ENCODE measurements around the gene ESR1.

Gene ESR1

GRCh38 chr6:152110886-152111820 lies 303.7 kb downstream of the ESR1 start:
- no peaks in the 10 kb centered on the region for H3K36me3 ChIP-seq (ENCODE audit: insufficient read depth, insufficient read length, low read length)
- no peak overlapping the region for H3K4me3 ChIP-seq (ENCODE audit: insufficient read length, low read depth)
- DNase-seq (ENCODE audit: low read depth, low spot score) = no peak
- H3K9ac ChIP-seq (ENCODE audit: insufficient read length, low read depth) = no peak overlapping the region
- H3K4me1 ChIP-seq (ENCODE audit: insufficient read depth, insufficient read length) = no peaks in the 10 kb centered on the region
- TF ChIP-seq YY1 (IDR thresholded peaks at IDR 0.05; ENCODE audit: insufficient read depth, insufficient read length) = no peak
- TF ChIP-seq SUZ12 (IDR thresholded peaks at IDR 0.05; ENCODE audit: extremely low read depth, insufficient read depth, insufficient read length) = no peak
- no peak for TF ChIP-seq ZNF274 (IDR thresholded peaks at IDR 0.05; ENCODE audit: low read depth, low read length)
- H3K27me3 ChIP-seq (ENCODE audit: insufficient read depth, insufficient read length) = no peaks in the 10 kb centered on the region
- H3K9me3 ChIP-seq (ENCODE audit: insufficient read depth, low read length) = no peaks in the 10 kb centered on the region; the same call in 1 of the 2 replicates

GRCh38 chr6:152112491-152113261 lies 305.2 kb downstream of the ESR1 start:
- H3K36me3 ChIP-seq (ENCODE audit: insufficient read depth, insufficient read length, low read length) = no peaks in the 10 kb centered on the region
- no peaks in the 10 kb centered on the region for H3K27me3 ChIP-seq (ENCODE audit: insufficient read depth, insufficient read length)
- no peak overlapping the region for H3K9ac ChIP-seq (ENCODE audit: insufficient read length, low read depth)
- TF ChIP-seq SUZ12 (IDR thresholded peaks at IDR 0.05; ENCODE audit: extremely low read depth, insufficient read depth, insufficient read length) (no peak), ZNF274 (IDR thresholded peaks at IDR 0.05; ENCODE audit: low read depth, low read length) (no peak), YY1 (IDR thresholded peaks at IDR 0.05; ENCODE audit: insufficient read depth, insufficient read length) (no peak)
- DNase-seq (ENCODE audit: low read depth, low spot score) = no peak
- no peaks in the 10 kb centered on the region; the same call in 1 of the 2 replicates for H3K9me3 ChIP-seq (ENCODE audit: insufficient read depth, low read length)
- H3K4me1 ChIP-seq (ENCODE audit: insufficient read depth, insufficient read length) = no peaks in the 10 kb centered on the region
- H3K4me3 ChIP-seq (ENCODE audit: insufficient read length, low read depth) = no peak overlapping the region

DNA sequence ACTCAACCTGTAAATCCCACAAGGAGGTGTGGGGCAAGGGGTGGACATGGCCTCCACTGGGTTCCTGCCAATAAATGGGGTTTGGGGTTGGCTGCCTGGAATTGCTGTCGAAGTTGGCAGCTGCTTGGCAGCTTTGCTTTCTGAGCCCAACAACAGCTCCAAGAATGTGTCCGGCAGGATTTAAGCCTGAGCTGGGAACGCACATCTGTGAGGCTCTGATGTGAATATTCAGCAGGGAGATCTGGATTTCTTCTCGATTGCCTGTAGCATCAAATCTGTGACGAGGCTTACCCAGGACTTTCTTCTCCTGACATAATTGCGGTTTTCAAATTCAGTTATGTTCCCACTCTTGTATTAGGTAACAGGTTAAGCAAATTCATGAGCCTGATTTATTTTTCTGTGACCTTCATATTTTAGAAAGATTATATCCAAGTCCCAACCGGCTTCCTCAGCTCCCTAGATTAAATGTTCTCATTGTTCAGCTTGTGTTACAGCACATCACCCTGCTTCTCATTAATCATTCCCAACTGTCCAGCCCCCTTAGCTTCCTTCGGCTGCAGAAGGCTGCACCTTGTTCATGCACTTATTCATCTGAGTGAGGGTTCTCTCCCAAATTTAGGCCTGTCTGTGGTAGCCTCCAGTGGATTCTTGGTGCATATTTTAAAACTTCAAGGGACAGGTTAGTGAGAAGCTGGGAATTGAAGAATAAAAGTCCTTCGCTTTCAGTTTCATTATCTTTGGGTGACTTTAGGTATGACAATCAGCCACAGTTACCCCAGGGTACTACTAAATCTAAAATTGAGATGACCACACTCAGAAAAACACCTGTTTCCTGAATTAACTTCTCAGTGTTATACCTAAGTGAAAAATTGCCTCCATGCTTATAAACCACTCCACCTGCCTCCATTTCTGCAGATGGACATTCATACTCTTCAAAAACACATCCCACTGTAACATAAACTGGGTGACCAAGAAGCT lies 310.0 kb downstream of the ESR1 start:
- H3K9ac ChIP-seq (ENCODE audit: insufficient read length, low read depth) = no peak overlapping the region
- H3K27me3 ChIP-seq (ENCODE audit: insufficient read depth, insufficient read length) = no peaks in the 10 kb centered on the region
- no peak for TF ChIP-seq YY1 (IDR thresholded peaks at IDR 0.05; ENCODE audit: insufficient read depth, insufficient read length)
- no peak for TF ChIP-seq ZNF274 (IDR thresholded peaks at IDR 0.05; ENCODE audit: low read depth, low read length)
- no peak for TF ChIP-seq SUZ12 (IDR thresholded peaks at IDR 0.05; ENCODE audit: extremely low read depth, insufficient read depth, insufficient read length)
- no peaks in the 10 kb centered on the region for H3K4me1 ChIP-seq (ENCODE audit: insufficient read depth, insufficient read length)
- no peak for DNase-seq (ENCODE audit: low read depth, low spot score)
- no peaks in the 10 kb centered on the region for H3K9me3 ChIP-seq (ENCODE audit: insufficient read depth, low read length)
- H3K4me3 ChIP-seq (ENCODE audit: insufficient read length, low read depth) = no peak overlapping the region
- no peaks in the 10 kb centered on the region for H3K36me3 ChIP-seq (ENCODE audit: insufficient read depth, insufficient read length, low read length)

DNA sequence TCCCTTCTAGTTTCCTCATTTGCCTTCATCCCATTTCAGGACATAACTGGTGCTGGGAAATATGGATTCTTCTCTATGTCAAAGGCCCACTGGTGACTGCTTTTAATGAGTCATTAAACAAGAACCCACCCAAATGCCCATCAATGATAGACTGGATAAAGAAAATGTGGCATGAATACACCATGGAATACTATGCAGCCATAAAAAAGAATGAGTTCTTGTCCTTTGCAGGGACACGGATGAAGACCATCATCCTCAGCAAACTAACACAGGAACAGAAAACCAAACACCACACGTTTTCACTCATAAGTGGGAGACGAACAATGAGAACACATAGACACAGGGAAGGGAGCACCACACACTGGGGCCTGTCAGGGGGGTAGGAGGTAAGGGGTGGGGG lies 310.7 kb downstream of the ESR1 start:
- Histone ChIP-seq H3K27me3 (ENCODE audit: insufficient read depth, insufficient read length) (no peaks in the 10 kb centered on the region), H3K36me3 (ENCODE audit: insufficient read depth, insufficient read length, low read length) (no peaks in the 10 kb centered on the region), H3K4me3 (ENCODE audit: insufficient read length, low read depth) (no peak overlapping the region), H3K9ac (ENCODE audit: insufficient read length, low read depth) (no peak overlapping the region), H3K9me3 (ENCODE audit: insufficient read depth, low read length) (no peaks in the 10 kb centered on the region), H3K4me1 (ENCODE audit: insufficient read depth, insufficient read length) (no peaks in the 10 kb centered on the region)
- TF ChIP-seq YY1 (IDR thresholded peaks at IDR 0.05; ENCODE audit: insufficient read depth, insufficient read length) (no peak), SUZ12 (IDR thresholded peaks at IDR 0.05; ENCODE audit: extremely low read depth, insufficient read depth, insufficient read length) (no peak), ZNF274 (IDR thresholded peaks at IDR 0.05; ENCODE audit: low read depth, low read length) (no peak)
- DNase-seq (ENCODE audit: low read depth, low spot score) = no peak

GRCh38 chr6:152118678-152119077 lies 311.2 kb downstream of the ESR1 start:
- H3K36me3 ChIP-seq (ENCODE audit: insufficient read depth, insufficient read length, low read length) = no peaks in the 10 kb centered on the region
- TF ChIP-seq ZNF274 (IDR thresholded peaks at IDR 0.05; ENCODE audit: low read depth, low read length) = no peak
- no peak for TF ChIP-seq SUZ12 (IDR thresholded peaks at IDR 0.05; ENCODE audit: extremely low read depth, insufficient read depth, insufficient read length)
- TF ChIP-seq YY1 (IDR thresholded peaks at IDR 0.05; ENCODE audit: insufficient read depth, insufficient read length) = no peak
- no peak overlapping the region for H3K9ac ChIP-seq (ENCODE audit: insufficient read length, low read depth)
- H3K4me3 ChIP-seq (ENCODE audit: insufficient read length, low read depth) = no peak overlapping the region
- H3K4me1 ChIP-seq (ENCODE audit: insufficient read depth, insufficient read length) = no peaks in the 10 kb centered on the region
- DNase-seq (ENCODE audit: low read depth, low spot score) = no peak
- no peaks in the 10 kb centered on the region for H3K9me3 ChIP-seq (ENCODE audit: insufficient read depth, low read length)
- H3K27me3 ChIP-seq (ENCODE audit: insufficient read depth, insufficient read length) = no peaks in the 10 kb centered on the region

- H3K9ac ChIP-seq (ENCODE audit: insufficient read length, low read depth) = no peak overlapping the region
- no peaks in the 10 kb centered on the region for H3K36me3 ChIP-seq (ENCODE audit: insufficient read depth, insufficient read length, low read length)
- no peaks in the 10 kb centered on the region for H3K27me3 ChIP-seq (ENCODE audit: insufficient read depth, insufficient read length)
- DNase-seq (ENCODE audit: low read depth, low spot score) = no peak
- no peaks in the 10 kb centered on the region for H3K4me1 ChIP-seq (ENCODE audit: insufficient read depth, insufficient read length)
- H3K9me3 ChIP-seq (ENCODE audit: insufficient read depth, low read length) = no peaks in the 10 kb centered on the region
- TF ChIP-seq ZNF274 (IDR thresholded peaks at IDR 0.05; ENCODE audit: low read depth, low read length) (no peak), SUZ12 (IDR thresholded peaks at IDR 0.05; ENCODE audit: extremely low read depth, insufficient read depth, insufficient read length) (no peak), YY1 (IDR thresholded peaks at IDR 0.05; ENCODE audit: insufficient read depth, insufficient read length) (no peak)
- no peak overlapping the region for H3K4me3 ChIP-seq (ENCODE audit: insufficient read length, low read depth)
Measured at GRCh38 chr6:152119831-152120230, 312.3 kb downstream of the ESR1 start.
